Stimulated activated naive B cell treated with anti-CD40 and anti-IgM and Interleukin-4, amounts not matched to agents 10 μg/mL and 1 μg/mL and 100 μg/mL, for 72 hours (primary cell): ENCODE data around the gene ZNF219.

Experiments used
- ATAC-seq, 2 donors: fragments of 150-1000 bp; cut with Tn5 transposase; replicated peaks; 2 replicates each; pipeline ENCODE4 v1.10.0; 2021; ENCODE audit warnings: moderate library complexity in 1 of 2
- DNase-seq: peaks from one replicate; pipeline ENCODE4 v3.0.0; 2021
- H3K27ac Mint-ChIP-seq: one replicate; pipeline ENCODE4 v1.8.0; 2022; ENCODE audit warnings: mild to moderate bottlenecking, mixed read lengths
- H3K27me3 Mint-ChIP-seq, 2 donors: one replicate each; pipeline ENCODE4 v1.8.0; 2022; ENCODE audit warnings: mixed read lengths in 2 of 2
- H3K36me3 Mint-ChIP-seq, 2 donors: one replicate each; pipeline ENCODE4 v1.8.0; 2022; ENCODE audit warnings: mixed read lengths in 2 of 2, mild to moderate bottlenecking in 1 of 2
- H3K4me1 Mint-ChIP-seq, 2 donors: one replicate each; pipeline ENCODE4 v1.8.0; 2022; ENCODE audit warnings: mixed read lengths in 2 of 2, mild to moderate bottlenecking in 1 of 2
- H3K4me3 Mint-ChIP-seq, 2 donors: one replicate each; pipeline ENCODE4 v1.8.0; 2022; ENCODE audit warnings: mild to moderate bottlenecking in 2 of 2, mixed read lengths in 2 of 2, moderate library complexity in 1 of 2
- H3K9me3 Mint-ChIP-seq, 2 donors: one replicate each; pipeline ENCODE4 v1.8.0; 2022; ENCODE audit warnings: mixed read lengths in 2 of 2, mild to moderate bottlenecking in 1 of 2

The ZNF219 gene

GRCh38 chr14:21058903-21059302 is 39.6 kb downstream of the ZNF219 start:
- Mint-ChIP-seq H3K27me3 (peaks cover 21 to 27% of the 10 kb centered on the region in 2 donors), H3K4me3 (no peak overlapping the region), H3K9me3 (no peaks in the 10 kb centered on the region), H3K27ac (no peak overlapping the region), H3K36me3 (no peaks in the 10 kb centered on the region), H3K4me1 (no peaks in the 10 kb centered on the region)
- ATAC-seq (no peak), DNase-seq (no peak)

- Mint-ChIP-seq H3K4me1 (no peaks in the 10 kb centered on the region), H3K27me3 (peaks cover 21 to 22% of the 10 kb centered on the region in 2 donors), H3K27ac (no peak within 1 kb of the TSS), H3K4me3 (no peak within 1 kb of the TSS), H3K9me3 (no peaks in the 10 kb centered on the region), H3K36me3 (no peaks in the 10 kb centered on the region)
- peak in 1 of 2 donors; percentile 45 for ATAC-seq
- no peak for DNase-seq
These were observed 40.4 kb downstream of the ZNF219 start, which contains the start of gene RNASE8 for GRCh38 chr14:21057803-21058675. Gene RNASE8 (plus strand): TSS chr14:21057822. CDS start chr14:21057893, 71 bp downstream.

- H3K36me3 Mint-ChIP-seq, result no peaks in the 10 kb centered on the region
- no peaks in the 10 kb centered on the region for H3K9me3 Mint-ChIP-seq
- DNase-seq (no peak), ATAC-seq (no peak)
- H3K27me3 Mint-ChIP-seq, result peaks cover 20 to 21% of the 10 kb centered on the region in 2 donors
- no peak overlapping the region for H3K27ac Mint-ChIP-seq
- H3K4me3 Mint-ChIP-seq, result no peak overlapping the region
- no peaks in the 10 kb centered on the region for H3K4me1 Mint-ChIP-seq
These were observed 41.8 kb downstream of the ZNF219 start for GRCh38 chr14:21056520-21057163.

- Mint-ChIP-seq H3K4me3 (no peak overlapping the region), H3K36me3 (no peaks in the 10 kb centered on the region), H3K9me3 (no peaks in the 10 kb centered on the region), H3K27me3 (peaks cover 13 to 19% of the 10 kb centered on the region in 2 donors), H3K27ac (no peak overlapping the region), H3K4me1 (no peaks in the 10 kb centered on the region)
- ATAC-seq (no peak), DNase-seq (no peak)
These were observed 42.9 kb downstream of the ZNF219 start for GRCh38 chr14:21055432-21056117.

GRCh38 chr14:21054768-21055145 is 43.7 kb downstream of the ZNF219 start:
- no peak overlapping the region for H3K27ac Mint-ChIP-seq
- DNase-seq, result no peak
- H3K36me3 Mint-ChIP-seq, result no peaks in the 10 kb centered on the region
- no peak overlapping the region for H3K4me3 Mint-ChIP-seq
- peaks cover 5 to 11% of the 10 kb centered on the region in 2 donors for H3K27me3 Mint-ChIP-seq
- no peaks in the 10 kb centered on the region for H3K9me3 Mint-ChIP-seq
- no peaks in the 10 kb centered on the region for H3K4me1 Mint-ChIP-seq
- no peak for ATAC-seq

- H3K36me3 Mint-ChIP-seq, result no peaks in the 10 kb centered on the region
- H3K27me3 Mint-ChIP-seq, result peaks cover 0 to 9% of the 10 kb centered on the region in 2 donors
- DNase-seq, result no peak
- ATAC-seq, result no peak
- no peaks in the 10 kb centered on the region for H3K4me1 Mint-ChIP-seq
- H3K9me3 Mint-ChIP-seq, result no peaks in the 10 kb centered on the region
- H3K4me3 Mint-ChIP-seq, result no peak overlapping the region
- no peak overlapping the region for H3K27ac Mint-ChIP-seq
These were observed 44.2 kb downstream of the ZNF219 start for GRCh38 chr14:21054123-21054767.

- no peaks in the 10 kb centered on the region for H3K4me1 Mint-ChIP-seq
- DNase-seq (no peak), ATAC-seq (no peak)
- H3K27me3 Mint-ChIP-seq, result peaks cover 0 to 12% of the 10 kb centered on the region in 2 donors
- H3K9me3 Mint-ChIP-seq, result no peaks in the 10 kb centered on the region
- H3K36me3 Mint-ChIP-seq, result no peaks in the 10 kb centered on the region
- no peak overlapping the region for H3K4me3 Mint-ChIP-seq
- no peak overlapping the region for H3K27ac Mint-ChIP-seq
These were observed 45.0 kb downstream of the ZNF219 start for GRCh38 chr14:21053184-21054122.

- peak in 1 of 2 donors; percentile 41 for ATAC-seq
These were observed 47.9 kb downstream of the ZNF219 start for GRCh38 chr14:21050597-21050996.

GRCh38 chr14:21049271-21049673 is 49.2 kb downstream of the ZNF219 start:
- Mint-ChIP-seq H3K4me1 (no peaks in the 10 kb centered on the region), H3K36me3 (no peaks in the 10 kb centered on the region), H3K9me3 (no peaks in the 10 kb centered on the region), H3K27ac (no peak overlapping the region), H3K4me3 (no peak overlapping the region), H3K27me3 (peaks cover 16% of the 10 kb centered on the region in 2 donors)
- no peak for ATAC-seq
- DNase-seq, result no peak

More at GRCh38 chr14:21050597-21050996, 47.9 kb downstream of the ZNF219 start:
- no peaks in the 10 kb centered on the region for H3K36me3 Mint-ChIP-seq
- H3K4me1 Mint-ChIP-seq, result no peaks in the 10 kb centered on the region
- H3K9me3 Mint-ChIP-seq, result no peaks in the 10 kb centered on the region
- no peak for DNase-seq
- peaks cover 6 to 8% of the 10 kb centered on the region in 2 donors for H3K27me3 Mint-ChIP-seq
- no peak overlapping the region for H3K27ac Mint-ChIP-seq
- no peak overlapping the region for H3K4me3 Mint-ChIP-seq

GRCh38 chr14:21048638-21049037 is 49.8 kb downstream of the ZNF219 start:
- Mint-ChIP-seq H3K4me1 (no peaks in the 10 kb centered on the region), H3K4me3 (no peak overlapping the region), H3K27me3 (peaks cover 18 to 20% of the 10 kb centered on the region in 2 donors), H3K36me3 (no peaks in the 10 kb centered on the region), H3K27ac (no peak overlapping the region), H3K9me3 (no peaks in the 10 kb centered on the region)
- DNase-seq, result no peak
- no peak for ATAC-seq

- H3K27me3 Mint-ChIP-seq, result peaks cover 26 to 32% of the 10 kb centered on the region in 2 donors
These were observed 51.1 kb downstream of the ZNF219 start for GRCh38 chr14:21047378-21047781.

GRCh38 chr14:21043974-21044618 is 54.4 kb downstream of the ZNF219 start:
- Mint-ChIP-seq H3K27ac (peak overlapping the region; percentile 21), H3K9me3 (no peaks in the 10 kb centered on the region), H3K27me3 (peaks cover 31 to 42% of the 10 kb centered on the region in 2 donors), H3K4me1 (no peaks in the 10 kb centered on the region), H3K36me3 (no peaks in the 10 kb centered on the region), H3K4me3 (no peak overlapping the region)
- DNase-seq, result no peak
- ATAC-seq, result no peak

More at GRCh38 chr14:21047378-21047781, 51.1 kb downstream of the ZNF219 start:
- Mint-ChIP-seq H3K9me3 (no peaks in the 10 kb centered on the region), H3K4me3 (no peak overlapping the region), H3K27ac (no peak overlapping the region), H3K4me1 (no peaks in the 10 kb centered on the region), H3K36me3 (no peaks in the 10 kb centered on the region)
- no peak for ATAC-seq
- no peak for DNase-seq
